Mesenchymal stem cell (in vitro differentiated cells and primary cell): Measurements from ENCODE around the gene CDK5RAP2.

Experiments used
- DNase-seq: peaks from one replicate; pipeline ENCODE4 v3.0.0-alpha.2; 2013
- H2AFZ ChIP-seq: one replicate; pipeline ENCODE4 v1.6.1; 2013; ENCODE audit warnings: low read depth, mild to moderate bottlenecking, control low read depth, inconsistent platforms, low read length, moderate library complexity
- H2AK5ac ChIP-seq: 2 replicates; pipeline ENCODE4 v1.6.1; 2013; ENCODE audit warnings: low read length, moderate library complexity, mild to moderate bottlenecking, inconsistent platforms; ENCODE audit not compliant: severe bottlenecking
- H2BK120ac ChIP-seq: one replicate; pipeline ENCODE4 v1.6.1; 2013; ENCODE audit warnings: low read depth, mild to moderate bottlenecking, inconsistent platforms, low read length, moderate library complexity
- H2BK12ac ChIP-seq, 2 experiments: one replicate each; pipeline ENCODE4 v1.6.1; 2013; ENCODE audit warnings: inconsistent platforms in 2 of 2, low read length in 2 of 2, mild to moderate bottlenecking in 2 of 2, moderate library complexity in 2 of 2, control low read depth in 1 of 2
- H2BK15ac ChIP-seq: one replicate; pipeline ENCODE4 v1.6.1; 2013; ENCODE audit warnings: mild to moderate bottlenecking, low read depth, inconsistent platforms; ENCODE audit not compliant: poor library complexity, severe bottlenecking
- H2BK5ac ChIP-seq: 2 replicates; pipeline ENCODE4 v1.6.1; 2013; ENCODE audit warnings: low read depth, mild to moderate bottlenecking, low read length, control low read depth, inconsistent platforms; ENCODE audit not compliant: poor library complexity, severe bottlenecking
- H3K14ac ChIP-seq, 2 experiments: one replicate each; pipeline ENCODE4 v1.6.1; 2013; ENCODE audit warnings: inconsistent platforms in 2 of 2, low read length in 2 of 2, control low read depth in 1 of 2, mild to moderate bottlenecking in 1 of 2, moderate library complexity in 1 of 2
- H3K18ac ChIP-seq, 2 experiments: one replicate each; pipeline ENCODE4 v1.6.1; 2013; ENCODE audit warnings: inconsistent platforms in 2 of 2, low read length in 2 of 2, control low read depth in 1 of 2, low read depth in 1 of 2, mild to moderate bottlenecking in 1 of 2
- H3K23ac ChIP-seq, 2 experiments: one replicate each; pipeline ENCODE4 v1.6.1; 2013; ENCODE audit warnings: inconsistent platforms in 2 of 2, low read length in 2 of 2, mild to moderate bottlenecking in 2 of 2, moderate library complexity in 2 of 2, control low read depth in 1 of 2
- H3K27ac ChIP-seq: 2 replicates; pipeline ENCODE4 v1.5.1; 2013; ENCODE audit warnings: mild to moderate bottlenecking, moderate library complexity, low read length, control low read depth, inconsistent platforms; ENCODE audit not compliant: poor library complexity, severe bottlenecking
- H3K27me3 ChIP-seq, 2 experiments: 2 replicates each; pipeline versions ENCODE4 v1.6.1 to v1.7.0; 2013; ENCODE audit warnings: low read length in 2 of 2, mild to moderate bottlenecking in 2 of 2, moderate library complexity in 2 of 2, control low read depth in 1 of 2, inconsistent platforms in 1 of 2; ENCODE audit not compliant: control insufficient read depth in 1 of 2, insufficient read depth in 1 of 2
- H3K36me3 ChIP-seq, 2 experiments: 2 replicates each; pipeline versions ENCODE4 v1.6.1 to v1.7.0; 2013; ENCODE audit warnings: low read length in 2 of 2, control low read depth in 1 of 2, inconsistent platforms in 1 of 2, low read depth in 1 of 2, mild to moderate bottlenecking in 1 of 2; ENCODE audit not compliant: insufficient read depth in 2 of 2, control insufficient read depth in 1 of 2
- H3K4ac ChIP-seq, 2 experiments: one replicate each; pipeline ENCODE4 v1.6.1; 2013; ENCODE audit warnings: inconsistent platforms in 2 of 2, low read length in 2 of 2, mild to moderate bottlenecking in 2 of 2, moderate library complexity in 2 of 2, control low read depth in 1 of 2, low read depth in 1 of 2
- H3K4me1 ChIP-seq: 2 replicates; pipeline ENCODE4 v1.6.1; 2013; ENCODE audit warnings: low read depth, low read length, control low read depth; ENCODE audit not compliant: control insufficient read depth, insufficient read depth
- H3K4me2 ChIP-seq: 2 replicates; pipeline ENCODE4 v1.6.1; 2013; ENCODE audit warnings: low read length, mild to moderate bottlenecking, inconsistent platforms; ENCODE audit not compliant: poor library complexity, severe bottlenecking
- H3K4me3 ChIP-seq, 2 experiments: 2 replicates each; pipeline versions ENCODE4 v1.5.1 to v1.7.0; 2013; ENCODE audit warnings: low read length in 2 of 2, mild to moderate bottlenecking in 2 of 2, control low read depth in 1 of 2, low read depth in 1 of 2; ENCODE audit not compliant: insufficient read depth in 1 of 2
- H3K79me1 ChIP-seq: replicated peaks from 2 replicates; pipeline ENCODE4 v1.6.1; 2013; ENCODE audit warnings: mild to moderate bottlenecking, control low read depth, low read length, inconsistent platforms; ENCODE audit not compliant: poor library complexity, severe bottlenecking
- H3K9ac ChIP-seq: 2 replicates; pipeline ENCODE4 v1.7.0; 2013; ENCODE audit warnings: mild to moderate bottlenecking, low read length, moderate library complexity
- H3K9me3 ChIP-seq: 2 replicates; pipeline ENCODE4 v1.7.0; 2013; ENCODE audit warnings: mild to moderate bottlenecking, low read length; ENCODE audit not compliant: control insufficient read depth
- H4K8ac ChIP-seq: one replicate; pipeline ENCODE4 v1.6.1; 2013; ENCODE audit warnings: inconsistent platforms, mild to moderate bottlenecking, low read length, moderate library complexity
- H4K91ac ChIP-seq: one replicate; pipeline ENCODE4 v1.6.1; 2013; ENCODE audit warnings: mild to moderate bottlenecking, low read length, inconsistent platforms
- WGBS: methylation state at CpG from one replicate; pipeline ENCODE4 v1.1.7; 2013; ENCODE audit warnings: mixed read lengths; 5-methylcytosine and 5-hydroxymethylcytosine counted together

Gene CDK5RAP2

GRCh38 chr9:120438836-120439546 lies 141.0 kb downstream of the CDK5RAP2 start:
- Histone ChIP-seq H4K8ac (no peak overlapping the region), H4K91ac (no peak overlapping the region), H2BK120ac (no peak overlapping the region), H3K9me3 (no peaks in the 10 kb centered on the region), H3K4ac (no peak overlapping the region), H3K36me3 (peaks cover 14 to 22% of the 10 kb centered on the region in 2 experiments), H3K4me2 (no peak overlapping the region), H3K18ac (no peak overlapping the region), H3K23ac (no peak overlapping the region), H3K27me3 (no peaks in the 10 kb centered on the region), H3K79me1 (peaks cover 17% of the 10 kb centered on the region), H3K27ac (no peak overlapping the region), H2BK15ac (no peak overlapping the region), H2BK5ac (no peak overlapping the region), H3K4me3 (no peak overlapping the region), H2AFZ (no peak overlapping the region), H2BK12ac (no peak overlapping the region), H3K14ac (no peak overlapping the region), H2AK5ac (no peak overlapping the region), H3K9ac (no peak overlapping the region), H3K4me1 (peaks cover 6% of the 10 kb centered on the region)
- WGBS, result 90% methylated on average over 8 of the region's 9 CpGs
- no peak for DNase-seq

GRCh38 chr9:120438111-120438510 lies 141.9 kb downstream of the CDK5RAP2 start:
- no peaks in the 10 kb centered on the region for H3K27me3 ChIP-seq
- H2AK5ac ChIP-seq, result no peak overlapping the region
- WGBS, result 88% methylated on average over 1 of the region's 2 CpGs

GRCh38 chr9:120436983-120437475 lies 142.9 kb downstream of the CDK5RAP2 start:
- H2AFZ ChIP-seq, result no peak overlapping the region

More at GRCh38 chr9:120438111-120438510, 141.9 kb downstream of the CDK5RAP2 start:
- Histone ChIP-seq H3K14ac (no peak overlapping the region), H2AFZ (no peak overlapping the region), H4K91ac (no peak overlapping the region), H2BK5ac (no peak overlapping the region), H3K23ac (no peak overlapping the region), H2BK15ac (no peak overlapping the region), H3K4me1 (peaks cover 2% of the 10 kb centered on the region), H4K8ac (no peak overlapping the region), H2BK120ac (no peak overlapping the region), H3K27ac (no peak overlapping the region), H3K18ac (no peak overlapping the region), H3K9ac (no peak overlapping the region), H3K79me1 (peaks cover 18% of the 10 kb centered on the region), H3K4ac (no peak overlapping the region), H3K4me3 (no peak overlapping the region), H3K4me2 (no peak overlapping the region), H2BK12ac (no peak overlapping the region), H3K36me3 (peaks cover 14 to 20% of the 10 kb centered on the region in 2 experiments), H3K9me3 (no peaks in the 10 kb centered on the region)
- DNase-seq, result peak; percentile 50

GRCh38 chr9:120436446-120436845 lies 143.5 kb downstream of the CDK5RAP2 start:
- Histone ChIP-seq H3K27me3 (no peaks in the 10 kb centered on the region), H2BK120ac (no peak overlapping the region), H3K27ac (no peak overlapping the region)

More at GRCh38 chr9:120436983-120437475, 142.9 kb downstream of the CDK5RAP2 start:
- Histone ChIP-seq H3K9ac (no peak overlapping the region), H3K4me3 (no peak overlapping the region), H2BK5ac (no peak overlapping the region), H2AK5ac (no peak overlapping the region), H3K36me3 (peaks cover 14 to 19% of the 10 kb centered on the region in 2 experiments), H3K4ac (peak overlapping the region in 1 of 2 experiments; percentile 15), H3K9me3 (no peaks in the 10 kb centered on the region), H4K91ac (peak overlapping the region; percentile 78), H2BK12ac (peak overlapping the region in 1 of 2 experiments; percentile 21), H3K27ac (no peak overlapping the region), H2BK120ac (no peak overlapping the region), H3K27me3 (no peaks in the 10 kb centered on the region), H3K23ac (no peak overlapping the region), H4K8ac (no peak overlapping the region), H3K79me1 (peaks cover 23% of the 10 kb centered on the region), H3K14ac (no peak overlapping the region), H2BK15ac (no peak overlapping the region), H3K4me2 (no peak overlapping the region), H3K4me1 (no peaks in the 10 kb centered on the region), H3K18ac (no peak overlapping the region)
- WGBS, result 96% methylated on average over 9 of the region's 9 CpGs
- no peak for DNase-seq

More at GRCh38 chr9:120436446-120436845, 143.5 kb downstream of the CDK5RAP2 start:
- WGBS, result 100% methylated on average over 1 of the region's 3 CpGs
- no peak overlapping the region for H3K4ac ChIP-seq
- no peak overlapping the region for H2AFZ ChIP-seq
- no peak for DNase-seq
- no peak overlapping the region for H2AK5ac ChIP-seq
- H3K4me1 ChIP-seq, result no peaks in the 10 kb centered on the region
- H3K4me3 ChIP-seq, result no peak overlapping the region
- H2BK12ac ChIP-seq, result no peak overlapping the region
- no peak overlapping the region for H3K4me2 ChIP-seq
- H3K18ac ChIP-seq, result no peak overlapping the region
- peaks cover 14 to 19% of the 10 kb centered on the region in 2 experiments for H3K36me3 ChIP-seq
- H4K91ac ChIP-seq, result no peak overlapping the region
- no peak overlapping the region for H4K8ac ChIP-seq
- no peak overlapping the region for H3K9ac ChIP-seq
- no peaks in the 10 kb centered on the region for H3K9me3 ChIP-seq
- H3K79me1 ChIP-seq, result peaks cover 25% of the 10 kb centered on the region
- H2BK5ac ChIP-seq, result no peak overlapping the region
- no peak overlapping the region for H3K23ac ChIP-seq
- H3K14ac ChIP-seq, result no peak overlapping the region
- no peak overlapping the region for H2BK15ac ChIP-seq
